ENCODE measurements around the gene DCBLD1. TPM values are rescaled to one million over a fixed set of nuclear protein-coding genes. Genes with fewer than 3 reads are reported as not detected.

The DCBLD1 gene
- total RNA-seq, 1 donor from 2014 or later = 30.1 TPM

- H3K36me3 Mint-ChIP-seq = peaks cover 30% of the 10 kb centered on the region
- H3K4me3 Mint-ChIP-seq = no peak overlapping the region
- H3K9me3 Mint-ChIP-seq = no peaks in the 10 kb centered on the region
- H3K4me1 Mint-ChIP-seq = peaks cover 24% of the 10 kb centered on the region
- H3K27me3 Mint-ChIP-seq (ENCODE audit: low read depth) = no peaks in the 10 kb centered on the region
- DNase-seq (ENCODE audit: low spot score in 2 of 2, unreplicated experiment in 2 of 2) = no peak
- TF ChIP-seq CTCF (IDR thresholded peaks at IDR 0.05; ENCODE audit: unreplicated experiment) = no peak
- peak overlapping the region; percentile 43 for H3K27ac Mint-ChIP-seq
Measured at GRCh38 chr6:117544716-117545115, 62.2 kb downstream of the DCBLD1 start.

- no peaks in the 10 kb centered on the region for H3K9me3 Mint-ChIP-seq
- peaks cover 26% of the 10 kb centered on the region for H3K36me3 Mint-ChIP-seq
- no peak for TF ChIP-seq CTCF (IDR thresholded peaks at IDR 0.05; ENCODE audit: unreplicated experiment)
- no peaks in the 10 kb centered on the region for H3K27me3 Mint-ChIP-seq (ENCODE audit: low read depth)
- DNase-seq (ENCODE audit: low spot score in 2 of 2, unreplicated experiment in 2 of 2) = no peak
- peak overlapping the region; percentile 57 for H3K27ac Mint-ChIP-seq
- H3K4me3 Mint-ChIP-seq = no peak overlapping the region
- H3K4me1 Mint-ChIP-seq = peaks cover 28% of the 10 kb centered on the region
Measured at GRCh38 chr6:117545161-117545595, 62.7 kb downstream of the DCBLD1 start.

GRCh38 chr6:117546674-117547073 lies 64.2 kb downstream of the DCBLD1 start:
- DNase-seq (ENCODE audit: low spot score in 2 of 2, unreplicated experiment in 2 of 2) = no peak
- Mint-ChIP-seq H3K36me3 (peaks cover 19% of the 10 kb centered on the region), H3K4me3 (no peak overlapping the region), H3K27ac (no peak overlapping the region), H3K9me3 (no peaks in the 10 kb centered on the region), H3K4me1 (peaks cover 38% of the 10 kb centered on the region), H3K27me3 (ENCODE audit: low read depth) (no peaks in the 10 kb centered on the region)
- no peak for TF ChIP-seq CTCF (IDR thresholded peaks at IDR 0.05; ENCODE audit: unreplicated experiment)

- DNase-seq (ENCODE audit: low spot score in 2 of 2, unreplicated experiment in 2 of 2) = no peak
- H3K27ac Mint-ChIP-seq = peak overlapping the region; percentile 54
- no peaks in the 10 kb centered on the region for H3K27me3 Mint-ChIP-seq (ENCODE audit: low read depth)
Measured at GRCh38 chr6:117547688-117548621, 65.5 kb downstream of the DCBLD1 start.

DNA sequence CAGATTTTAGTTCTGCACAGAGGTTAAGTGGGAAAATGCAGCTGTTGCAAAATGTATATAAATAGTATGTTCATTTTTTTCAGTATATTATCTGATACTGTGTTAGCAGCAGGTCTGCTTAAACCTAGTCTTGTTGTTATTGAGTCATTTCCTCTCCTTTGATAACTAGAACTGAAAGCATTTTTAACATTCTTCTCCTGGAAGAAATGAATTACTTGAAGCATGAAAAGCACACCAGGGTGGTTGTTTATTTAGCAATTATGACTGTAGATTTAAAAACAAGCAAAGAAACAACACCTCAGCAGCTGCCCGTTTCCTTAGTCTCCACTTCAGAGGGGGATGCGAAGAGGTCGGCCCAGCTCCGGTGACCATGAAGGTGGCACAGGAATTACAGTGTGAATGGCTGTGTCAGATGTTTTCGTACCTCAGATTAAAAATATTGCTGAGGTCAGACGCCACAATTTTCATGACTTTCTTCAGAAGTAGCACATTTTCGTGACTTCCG lies 66.4 kb downstream of the DCBLD1 start:
- H3K27ac Mint-ChIP-seq = peak overlapping the region; percentile 79
- TF ChIP-seq CTCF (IDR thresholded peaks at IDR 0.05; ENCODE audit: unreplicated experiment) = no peak
- peaks cover 38% of the 10 kb centered on the region for H3K4me1 Mint-ChIP-seq
- H3K9me3 Mint-ChIP-seq = no peaks in the 10 kb centered on the region
- DNase-seq (ENCODE audit: low spot score in 2 of 2, unreplicated experiment in 2 of 2) = no peak
- H3K27me3 Mint-ChIP-seq (ENCODE audit: low read depth) = no peaks in the 10 kb centered on the region
- peaks cover 16% of the 10 kb centered on the region for H3K36me3 Mint-ChIP-seq
- no peak overlapping the region for H3K4me3 Mint-ChIP-seq

More at GRCh38 chr6:117547688-117548621, 65.5 kb downstream of the DCBLD1 start:
- no peak for TF ChIP-seq CTCF (IDR thresholded peaks at IDR 0.05; ENCODE audit: unreplicated experiment)
- H3K4me3 Mint-ChIP-seq = no peak overlapping the region
- no peaks in the 10 kb centered on the region for H3K9me3 Mint-ChIP-seq
- peaks cover 38% of the 10 kb centered on the region for H3K4me1 Mint-ChIP-seq
- peaks cover 16% of the 10 kb centered on the region for H3K36me3 Mint-ChIP-seq

Measured in mesothelial cell of epicardium (in vitro differentiated cells).